Measurements from ENCODE around the gene PDE3B.
A peak's percentile ranks its signal among the peaks of the same experiment; 100 is the strongest.
"Not testable (repeated sequence)": the region's sequence is repeated elsewhere in the genome, so short reads cannot be mapped to it uniquely, and the experiment has no call there.

PDE3B gene

DNA sequence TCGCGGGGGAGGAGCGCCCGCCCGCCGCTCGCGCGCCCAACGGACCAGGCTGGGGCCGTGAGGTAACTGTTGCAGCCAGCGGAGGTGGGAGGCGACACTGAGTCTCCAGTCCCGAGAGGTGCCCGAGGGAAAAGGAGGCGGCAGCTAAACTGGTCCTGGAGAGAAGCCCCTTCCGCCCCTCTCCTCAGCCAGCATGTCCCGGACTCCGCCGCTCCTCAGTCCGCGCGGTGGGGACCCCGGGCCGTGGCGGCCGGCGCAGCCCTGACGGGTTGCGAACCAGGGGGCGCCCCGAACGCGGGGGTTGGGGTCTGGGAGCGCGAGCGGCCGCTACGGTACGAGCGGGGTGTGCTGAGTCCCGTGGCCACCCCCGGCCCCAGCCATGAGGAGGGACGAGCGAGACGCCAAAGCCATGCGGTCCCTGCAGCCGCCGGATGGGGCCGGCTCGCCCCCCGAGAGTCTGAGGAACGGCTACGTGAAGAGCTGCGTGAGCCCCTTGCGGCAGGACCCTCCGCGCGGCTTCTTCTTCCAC is at the start of gene PDE3B:
Gene PDE3B (plus strand): TSS at position 108 of the 529 bp plus-strand sequence. CDS start 272 bp downstream, at position 380.
- DNase-seq, result peak; percentile 67

GRCh38 chr11:14595261-14595660 is 48.3 kb upstream of the PDE3B start:
- not testable (repeated sequence) for DNase-seq

- no peak for DNase-seq
These were observed 35.9 kb upstream of the PDE3B start for GRCh38 chr11:14607713-14608112.

- no peak for DNase-seq
These were observed 33.7 kb upstream of the PDE3B start for GRCh38 chr11:14609902-14610301.

DNA sequence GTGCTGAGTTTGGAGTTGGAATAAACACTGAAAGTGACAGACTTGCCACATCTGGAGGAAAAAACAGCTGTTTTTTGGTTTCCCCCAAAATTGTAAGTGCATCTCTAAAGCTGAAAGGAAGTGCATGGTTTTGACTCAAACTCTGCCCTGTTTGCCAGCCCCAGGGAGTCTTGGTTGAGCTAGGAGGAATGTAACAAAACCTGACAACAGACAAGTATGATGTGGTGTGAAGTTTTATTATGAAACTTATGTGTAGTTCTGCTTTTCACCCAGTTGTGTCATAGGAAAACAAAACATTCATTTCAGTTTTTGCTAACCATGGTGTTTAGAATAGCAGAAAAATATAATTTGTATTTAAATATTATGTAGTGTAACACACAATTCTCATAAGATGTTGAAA is 31.7 kb upstream of the PDE3B start:
- DNase-seq, result no peak

GRCh38 chr11:14612694-14613093 is 30.9 kb upstream of the PDE3B start:
- DNase-seq, result no peak

GRCh38 chr11:14614091-14614622 is 29.4 kb upstream of the PDE3B start:
- no peak for DNase-seq

- no peak for DNase-seq
These were observed 26.2 kb upstream of the PDE3B start for GRCh38 chr11:14617241-14618027.

DNA sequence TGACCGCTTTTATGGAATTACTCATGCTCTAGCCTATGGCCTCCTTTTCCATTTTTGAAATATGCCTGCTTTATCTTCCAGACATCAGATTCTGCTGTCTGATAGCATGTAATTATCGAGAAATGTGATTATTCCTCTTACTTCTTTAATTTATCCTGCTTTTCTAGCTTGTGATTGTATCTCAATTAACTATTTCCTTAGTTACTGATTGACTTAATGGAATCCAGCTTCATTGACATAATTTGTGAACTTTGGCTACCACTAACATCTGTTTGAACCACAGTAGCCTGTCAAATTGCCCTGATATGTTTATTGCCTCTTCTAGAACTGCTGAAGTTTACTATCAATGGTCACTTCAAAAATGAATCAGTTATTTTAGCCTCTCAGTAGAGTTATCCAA is 25.5 kb upstream of the PDE3B start:
- no peak for DNase-seq

GRCh38 chr11:14619603-14620531 is 23.7 kb upstream of the PDE3B start:
- DNase-seq, result no peak

GRCh38 chr11:14622223-14622954 is 21.2 kb upstream of the PDE3B start:
- no peak for DNase-seq

DNA sequence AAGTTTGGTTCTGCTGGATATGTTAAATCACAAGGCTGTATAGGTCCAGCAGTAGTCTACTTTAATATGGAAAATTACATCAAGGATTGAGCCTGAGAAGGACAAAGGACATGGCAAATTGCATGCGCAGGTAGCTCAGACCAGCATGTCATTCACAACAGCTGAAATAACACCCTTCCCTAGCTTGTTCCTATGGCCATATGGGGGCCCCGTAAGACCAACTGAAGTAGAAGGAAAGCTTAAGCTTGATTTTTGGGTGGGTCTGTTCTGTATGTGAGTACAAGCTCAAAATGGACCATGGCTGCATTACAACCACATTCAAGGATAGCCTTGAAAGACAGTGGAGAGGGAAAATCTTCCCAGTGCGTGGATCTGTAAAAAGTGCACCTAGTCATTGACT is 20.6 kb upstream of the PDE3B start:
- no peak for DNase-seq

- no peak for DNase-seq
These were observed 17.9 kb upstream of the PDE3B start for GRCh38 chr11:14625586-14626205.

GRCh38 chr11:14626650-14627049 is 17.0 kb upstream of the PDE3B start:
- no peak for DNase-seq

DNA sequence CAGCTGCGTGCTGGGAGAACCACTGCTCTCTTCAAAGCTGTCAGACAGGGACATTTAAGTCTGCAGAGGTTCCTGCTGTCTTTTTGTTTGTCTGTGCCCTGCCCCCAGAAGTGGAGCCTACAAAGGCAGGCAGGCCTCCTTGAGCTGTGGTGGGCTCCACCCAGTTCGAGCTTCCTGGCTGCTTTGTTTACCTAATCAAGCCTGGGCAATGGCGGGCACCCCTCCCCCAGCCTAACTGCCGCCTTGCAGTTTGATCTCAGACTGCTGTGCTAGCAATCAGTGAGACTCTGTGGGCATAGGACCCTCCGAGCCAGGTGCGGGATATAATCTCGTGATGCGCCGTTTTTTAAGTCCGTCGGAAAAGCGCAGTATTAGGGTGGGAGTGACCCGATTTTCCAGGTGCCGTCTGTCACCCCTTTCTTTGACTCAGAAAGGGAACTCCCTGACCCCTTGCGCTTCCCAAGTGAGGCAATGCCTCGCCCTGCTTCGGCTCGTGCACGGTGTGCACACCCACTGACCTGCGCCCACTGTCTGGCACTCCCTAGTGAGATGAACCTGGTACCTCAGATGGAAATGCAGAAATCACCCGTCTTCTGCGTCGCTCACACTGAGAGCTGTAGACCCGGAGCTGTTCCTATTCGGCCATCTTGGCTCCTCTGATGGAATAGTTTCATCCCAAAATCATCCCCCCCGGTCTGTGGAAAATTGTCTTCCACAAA is 9.9 kb upstream of the PDE3B start:
- not testable (repeated sequence) for DNase-seq

- DNase-seq, result no peak
These were observed 8.8 kb upstream of the PDE3B start for GRCh38 chr11:14634813-14635212.

- DNase-seq, result no peak
These were observed 8.1 kb upstream of the PDE3B start for GRCh38 chr11:14635546-14635945.

DNA sequence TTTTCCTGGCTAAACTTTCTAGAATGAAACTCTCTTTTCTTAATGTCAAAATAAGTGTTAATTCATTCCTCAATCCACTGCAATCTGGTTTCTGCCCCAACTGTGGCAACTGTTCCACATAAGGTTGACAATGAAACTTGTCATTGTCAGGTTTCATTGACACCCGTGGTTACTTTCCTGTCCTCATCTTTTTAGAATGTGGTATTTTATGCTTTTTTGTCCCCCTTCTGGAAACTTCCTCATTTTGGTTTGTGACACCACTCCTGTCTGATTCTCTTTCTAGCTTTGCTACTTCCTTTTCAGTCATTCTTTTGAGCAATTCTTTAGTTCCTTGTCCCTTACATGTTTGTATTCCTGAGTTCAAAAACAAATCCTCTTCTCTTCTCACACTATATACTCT is 7.5 kb upstream of the PDE3B start:
- DNase-seq, result peak; percentile 21

GRCh38 chr11:14637868-14638409 is 5.7 kb upstream of the PDE3B start:
- DNase-seq, result no peak

DNA sequence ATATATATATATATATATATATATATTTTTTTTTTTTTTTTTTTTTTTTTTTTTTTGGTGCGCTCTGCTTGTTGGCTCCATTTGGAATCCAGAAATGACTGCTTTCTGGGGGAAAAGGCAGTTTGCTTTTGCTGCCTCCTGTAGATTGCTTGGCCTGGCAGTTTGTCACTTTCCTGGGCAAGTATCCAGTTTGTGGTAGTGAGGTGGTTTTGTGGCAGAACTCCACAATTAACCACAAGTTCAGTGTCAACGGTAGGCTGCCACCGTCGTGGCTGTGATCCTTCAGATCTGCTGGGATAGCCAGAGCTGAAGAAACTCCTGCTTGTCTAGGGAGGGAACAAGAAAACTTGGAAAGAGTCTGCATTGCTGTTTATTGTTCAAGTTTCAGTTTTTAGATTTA is 5.0 kb upstream of the PDE3B start:
- no peak for DNase-seq

DNA sequence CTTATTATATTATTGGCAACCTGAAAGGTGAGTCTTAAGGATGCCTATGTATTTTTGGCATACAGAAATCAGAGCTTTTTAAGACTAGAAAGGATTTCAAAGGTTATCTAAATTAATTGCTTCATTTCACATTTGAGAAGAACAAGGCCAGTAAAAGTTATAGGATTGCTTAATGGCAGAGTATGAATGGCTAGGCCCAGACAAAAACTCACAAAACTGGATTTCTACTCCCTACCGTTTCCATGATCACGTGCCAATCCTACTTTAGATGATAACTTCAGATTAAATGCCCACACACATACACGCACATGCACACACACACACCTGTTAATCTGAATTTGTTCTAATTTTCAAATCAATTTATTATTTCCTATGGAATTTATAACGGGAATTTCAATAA is 1.8 kb upstream of the PDE3B start:
- DNase-seq, result no peak

Measured in midbrain (tissue), 1 donor.